A673 (cell line): Measurements from ENCODE around the gene SMOC2. TPM values are rescaled to one million over a fixed set of nuclear protein-coding genes. Genes with fewer than 3 reads are reported as not detected.

ENCODE experiments used
- BruUV-seq: library from RNA; stranded (reverse); fragments of 400-500 nt; replicated peaks from 2 replicates; lab custom pipeline; 2021; lab: Mats Ljungman, UMichigan
- CTCF ChIA-PET: fragments of 300-600 bp; sonication (Branson Sonifier 250); formaldehyde crosslinking; loops from one replicate; lab custom pipeline; 2022; ENCODE audit warnings: antibody characterized with exemption; lab: Charles Lee
- POLR2A ChIA-PET: fragments of 300-600 bp; sonication (Branson Sonifier 250); formaldehyde crosslinking; loops from one replicate; lab custom pipeline; 2022; ENCODE audit warnings: antibody characterized with exemption; ENCODE audit not compliant: low non-redundant PET; lab: Charles Lee
- DNase-seq: peaks from one replicate; pipeline ENCODE4 v3.0.0-alpha.2; 2015; ENCODE audit warnings: low spot score
- H3K27ac ChIP-seq: fragments of 200-600 bp; sonication (generic); 2 replicates; pipeline ENCODE4 v1.5.1; 2016; ENCODE audit warnings: mixed run types, low read depth, mild to moderate bottlenecking, mixed read lengths, antibody characterized with exemption, low read length; ENCODE audit not compliant: poor library complexity, severe bottlenecking
- H3K27me3 ChIP-seq: fragments of 200-600 bp; sonication (generic); replicated peaks from 2 replicates; pipeline ENCODE4 v1.6.1; 2017; ENCODE audit warnings: mixed run types, low read depth, mild to moderate bottlenecking, mixed read lengths, antibody characterized with exemption, low read length; ENCODE audit not compliant: insufficient read depth, poor library complexity
- H3K36me3 ChIP-seq: fragments of 200-600 bp; sonication (generic); 2 replicates; pipeline ENCODE4 v1.6.1; 2016; ENCODE audit warnings: mixed run types, mild to moderate bottlenecking, mixed read lengths, antibody characterized with exemption, low read length; ENCODE audit not compliant: insufficient read depth, poor library complexity, severe bottlenecking
- H3K4me1 ChIP-seq: fragments of 200-600 bp; sonication (generic); 2 replicates; pipeline ENCODE4 v1.6.1; 2017; ENCODE audit warnings: mixed run types, mild to moderate bottlenecking, mixed read lengths, antibody characterized with exemption, low read length; ENCODE audit not compliant: insufficient read depth, poor library complexity, severe bottlenecking
- H3K4me3 ChIP-seq: fragments of 200-600 bp; sonication (generic); 2 replicates; pipeline ENCODE4 v1.5.1; 2016; ENCODE audit warnings: low read depth, mixed run types, mild to moderate bottlenecking, mixed read lengths, low read length; ENCODE audit not compliant: poor library complexity, severe bottlenecking
- H3K9me3 ChIP-seq: fragments of 200-600 bp; sonication (generic); 2 replicates; pipeline ENCODE4 v1.6.1; 2016; ENCODE audit warnings: mixed run types, low read depth, mild to moderate bottlenecking, mixed read lengths, antibody characterized with exemption, low read length; ENCODE audit not compliant: poor library complexity, severe bottlenecking
- EZH2 ChIP-seq: fragments of 200-600 bp; sonication (generic); IDR thresholded peaks from 2 replicates; pipeline ENCODE4 v1.6.1; 2017; ENCODE audit warnings: borderline replicate concordance, low read depth, mild to moderate bottlenecking, mixed read lengths, antibody characterized with exemption, low read length; ENCODE audit not compliant: poor library complexity, severe bottlenecking
- intact Hi-C: fragments of 100-400 bp; cut with micrococcal nuclease; formaldehyde crosslinking; loops from one replicate; pipeline ENCODE4 v1.10.0; 2022; ENCODE audit not compliant: unreplicated experiment
- total RNA-seq: library from RNA; stranded (reverse); gene quantifications from 2 replicates; pipeline ENCODE4 v1.2.3, GENCODE V29; 2021
- TF ChIP-seq, protein P1 (sequence below): fragments of 300-800, 200-600 bp; sonication (generic); conservative IDR thresholded peaks from 2 replicates; pipeline ENCODE4 v1.5.1; 2017; ENCODE audit warnings: low read depth, mild to moderate bottlenecking, antibody characterized with exemption, low read length, moderate library complexity, mixed read lengths

Gene SMOC2
- total RNA-seq, 1 experiment from 2014 or later, result 1.8 TPM

DNA sequence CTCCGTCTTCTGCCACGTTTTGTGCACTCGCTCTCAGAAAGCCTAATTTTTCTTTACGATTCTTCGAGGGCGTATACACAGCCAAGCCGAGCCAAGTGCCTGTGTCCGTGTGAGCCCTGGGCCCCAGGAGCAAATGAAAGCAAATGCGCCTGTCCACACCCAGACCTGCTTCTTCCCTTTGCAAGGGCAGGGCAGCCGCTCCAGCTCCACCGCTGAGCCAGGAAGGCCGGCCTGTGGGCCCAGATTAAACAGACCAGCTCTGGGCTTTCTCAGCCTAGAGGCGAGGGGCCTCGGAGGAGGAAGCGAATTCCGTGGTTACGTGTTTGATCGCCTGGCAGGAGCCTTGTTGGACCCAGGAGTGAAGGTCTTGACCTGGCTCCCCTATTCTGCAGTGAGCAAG lies 184.6 kb downstream of the SMOC2 start:
- DNase-seq, result no peak
- TF ChIP-seq EZH2, result no peak
- TF ChIP-seq, protein P1, sequence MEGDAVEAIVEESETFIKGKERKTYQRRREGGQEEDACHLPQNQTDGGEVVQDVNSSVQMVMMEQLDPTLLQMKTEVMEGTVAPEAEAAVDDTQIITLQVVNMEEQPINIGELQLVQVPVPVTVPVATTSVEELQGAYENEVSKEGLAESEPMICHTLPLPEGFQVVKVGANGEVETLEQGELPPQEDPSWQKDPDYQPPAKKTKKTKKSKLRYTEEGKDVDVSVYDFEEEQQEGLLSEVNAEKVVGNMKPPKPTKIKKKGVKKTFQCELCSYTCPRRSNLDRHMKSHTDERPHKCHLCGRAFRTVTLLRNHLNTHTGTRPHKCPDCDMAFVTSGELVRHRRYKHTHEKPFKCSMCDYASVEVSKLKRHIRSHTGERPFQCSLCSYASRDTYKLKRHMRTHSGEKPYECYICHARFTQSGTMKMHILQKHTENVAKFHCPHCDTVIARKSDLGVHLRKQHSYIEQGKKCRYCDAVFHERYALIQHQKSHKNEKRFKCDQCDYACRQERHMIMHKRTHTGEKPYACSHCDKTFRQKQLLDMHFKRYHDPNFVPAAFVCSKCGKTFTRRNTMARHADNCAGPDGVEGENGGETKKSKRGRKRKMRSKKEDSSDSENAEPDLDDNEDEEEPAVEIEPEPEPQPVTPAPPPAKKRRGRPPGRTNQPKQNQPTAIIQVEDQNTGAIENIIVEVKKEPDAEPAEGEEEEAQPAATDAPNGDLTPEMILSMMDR, result no peak
- intact Hi-C loops, result no loop called here
- H3K9me3 ChIP-seq, result peaks cover 4% of the 10 kb centered on the region
- H3K4me3 ChIP-seq, result no peak overlapping the region
- ChIA-PET CTCF (no interaction called here), POLR2A (no interaction called here)
- no peaks in the 10 kb centered on the region for H3K36me3 ChIP-seq
- H3K27ac ChIP-seq, result no peak overlapping the region
- no TSS peak for BruUV-seq
- no peaks in the 10 kb centered on the region for H3K27me3 ChIP-seq
- H3K4me1 ChIP-seq, result no peaks in the 10 kb centered on the region

- TF ChIP-seq, protein P1, result no peak
- no peak for TF ChIP-seq EZH2
- peaks cover 4% of the 10 kb centered on the region for H3K9me3 ChIP-seq
- no peaks in the 10 kb centered on the region for H3K36me3 ChIP-seq
- no TSS peak for BruUV-seq
- no peak overlapping the region for H3K4me3 ChIP-seq
- ChIA-PET CTCF (no interaction called here), POLR2A (no interaction called here)
- intact Hi-C loops, result no loop called here
- no peak for DNase-seq
- H3K27ac ChIP-seq, result no peak overlapping the region
- H3K4me1 ChIP-seq, result no peaks in the 10 kb centered on the region
- no peaks in the 10 kb centered on the region for H3K27me3 ChIP-seq
Measured at GRCh38 chr6:168626046-168626602, 185.1 kb downstream of the SMOC2 start.

- TF ChIP-seq, protein P1, result no peak
- no peak for TF ChIP-seq EZH2
- H3K36me3 ChIP-seq, result no peaks in the 10 kb centered on the region
- H3K27ac ChIP-seq, result no peak overlapping the region
- intact Hi-C loops, result no loop called here
- ChIA-PET POLR2A (no interaction called here), CTCF (no interaction called here)
- no peak for DNase-seq
- H3K4me3 ChIP-seq, result no peak overlapping the region
- no peaks in the 10 kb centered on the region for H3K27me3 ChIP-seq
- no peaks in the 10 kb centered on the region for H3K4me1 ChIP-seq
- no peaks in the 10 kb centered on the region for H3K9me3 ChIP-seq
- no TSS peak for BruUV-seq
Measured at GRCh38 chr6:168627506-168628175, 186.7 kb downstream of the SMOC2 start.
